ENCODE data around the gene MARK2.

GRCh38 chr11:63940786-63941185, 101.9 kb downstream of the MARK2 start:
- TF ChIP-seq CTCF (IDR thresholded peaks at IDR 0.05) (no peak), POLR2A (IDR thresholded peaks at IDR 0.05) (no peak)

All from Peyer's patch (tissue), 4 donors.